Measurements from ENCODE around the gene LPAR1. TPM values are rescaled to one million over a fixed set of nuclear protein-coding genes. Genes with fewer than 3 reads are reported as not detected.

Gene LPAR1
- total and polyA plus RNA-seq, 2 of the 8 experiments (the other 6 are each of a cell fraction or from before 2014, with no cell fraction given) = 3.4 to 5.1 TPM

DNA sequence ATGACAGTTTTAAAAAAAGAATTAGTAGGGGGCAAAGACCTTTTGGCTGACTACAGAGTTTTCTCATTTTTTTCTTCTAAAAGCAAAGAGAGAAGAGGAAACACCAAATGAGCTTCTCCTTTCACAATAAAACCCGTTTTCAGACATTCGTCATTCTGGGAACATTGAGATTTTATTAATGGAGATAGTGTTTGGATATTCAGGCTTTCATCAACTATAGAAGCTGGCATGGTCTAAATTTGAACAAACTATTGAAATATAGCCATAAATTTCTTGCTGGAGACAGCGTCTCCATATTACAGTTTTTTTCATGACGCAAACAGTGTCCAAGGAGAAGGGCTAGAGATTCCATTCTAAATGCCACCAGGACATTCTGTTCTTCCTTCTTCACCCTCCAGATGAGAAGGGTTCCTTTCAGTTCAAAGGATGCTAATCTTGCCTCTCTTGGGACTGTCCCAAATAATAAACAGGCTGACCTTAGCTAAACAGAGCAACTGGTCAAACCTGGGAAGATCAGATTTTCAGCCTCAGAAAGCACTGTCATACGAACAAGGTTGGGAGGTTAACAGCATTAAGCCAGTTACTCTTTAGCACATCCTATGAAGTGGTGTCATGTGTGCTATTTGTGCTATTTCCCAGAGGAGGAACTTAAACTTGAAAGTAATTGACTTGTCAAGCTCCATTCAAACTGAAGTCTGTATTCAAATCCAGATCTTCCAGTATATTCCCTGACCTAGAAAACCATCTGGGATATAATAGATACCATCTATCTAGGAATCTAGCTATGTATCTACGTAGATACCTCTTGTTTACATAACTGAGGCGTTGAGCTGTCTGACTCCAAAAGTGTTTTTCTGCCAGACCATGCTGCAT lies 125.6 kb downstream of the LPAR1 start:
- H4K5ac ChIP-seq (ENCODE audit: insufficient read length, low read depth, low read length) = no peak overlapping the region
- H3K27ac ChIP-seq (ENCODE audit: low read depth, low read length) = no peak overlapping the region
- no peak overlapping the region for H3K56ac ChIP-seq (replicated peaks; ENCODE audit: insufficient read length, low read depth, low read length)
- H3K9me3 ChIP-seq (ENCODE audit: insufficient read depth in 2 of 2, low read depth in 1 of 2, low read length in 1 of 2) = peaks cover 8 to 15% of the 10 kb centered on the region in 2 experiments; a peak in 3 of 4 replicates
- H3K9ac ChIP-seq (replicated peaks in 1 of 4; ENCODE audit: extremely low read depth in 1 of 4, low read depth in 3 of 4, low read length in 3 of 4) = no peak overlapping the region
- H3K14ac ChIP-seq (ENCODE audit: insufficient read length) = no peak overlapping the region
- no peak for DNase-seq (ENCODE audit: low read depth in 1 of 2, low spot score in 2 of 2)
- no peak overlapping the region for H2BK12ac ChIP-seq (ENCODE audit: low read depth, low read length)
- no peaks in the 10 kb centered on the region for H3K27me3 ChIP-seq (replicated peaks in 1 of 4; ENCODE audit: control insufficient read depth in 3 of 4, extremely low read depth in 1 of 4, insufficient read depth in 3 of 4, low read length in 3 of 4)
- H3K36me3 ChIP-seq (ENCODE audit: control insufficient read depth in 2 of 4, insufficient read depth in 4 of 4, low read length in 3 of 4) = peaks cover 0 to 5% (median 0%) of the 10 kb centered on the region in 4 experiments; a peak in 4 of 8 replicates
- no peaks in the 10 kb centered on the region for H3K79me1 ChIP-seq (ENCODE audit: low read depth, low read length)
- no peaks in the 10 kb centered on the region for H3K23me2 ChIP-seq (ENCODE audit: low read depth, low read length)
- H2BK5ac ChIP-seq (ENCODE audit: low read depth, low read length) = no peak overlapping the region
- FAIRE-seq = no peak
- ChIA-PET CTCF (ENCODE audit: partially characterized antibody) (interaction anchor here (1.2 kb wide), 1 partner anchor 15 kb away, joined by 3 read pairs; no protein-coding TSS in a partner anchor), POLR2A (ENCODE audit: partially characterized antibody) (no interaction called here)
- WGBS, 2 experiments (ENCODE audit: extremely low coverage in 1 of 2, insufficient coverage in 1 of 2, insufficient read length in 1 of 2, insufficient replicate concordance in 2 of 2, low coverage in 1 of 2, low lambda C conversion rate in 2 of 2, missing lambda C conversion rate in 1 of 2) = 87% methylated on average over 7 of the region's 7 CpGs; no CpG with 5 or more reads in 1 of the 2 experiments
- no peak overlapping the region for H3K4me2 ChIP-seq (ENCODE audit: insufficient read depth in 1 of 2, low read depth in 2 of 2, low read length in 2 of 2)
- no peak overlapping the region for H3K23ac ChIP-seq (ENCODE audit: insufficient read length)
- no peaks in the 10 kb centered on the region for H3K4me1 ChIP-seq (replicated peaks in 1 of 4; ENCODE audit: control insufficient read depth in 3 of 4, insufficient read depth in 4 of 4, low read length in 3 of 4)
- no peak overlapping the region for H3K4ac ChIP-seq (replicated peaks; ENCODE audit: insufficient read length, low read depth, low read length)
- no peak overlapping the region for H2AK5ac ChIP-seq (ENCODE audit: low read depth, low read length)
- no peak overlapping the region for H2AFZ ChIP-seq (ENCODE audit: low read length)
- H4K91ac ChIP-seq (replicated peaks; ENCODE audit: insufficient read length, low read length) = no peak overlapping the region
- no peaks in the 10 kb centered on the region for H4K20me1 ChIP-seq (replicated peaks in 1 of 2; ENCODE audit: control insufficient read depth in 1 of 2, insufficient read depth in 2 of 2, low read length in 2 of 2)
- no peak overlapping the region for H2BK20ac ChIP-seq (ENCODE audit: low read length)
- no peak overlapping the region for H3K4me3 ChIP-seq (ENCODE audit: extremely low read depth in 1 of 4, insufficient read depth in 2 of 4, low read depth in 3 of 4, low read length in 4 of 4)
- H2BK120ac ChIP-seq (replicated peaks; ENCODE audit: low read depth, low read length) = no peak overlapping the region
- H4K8ac ChIP-seq (ENCODE audit: extremely low read depth, insufficient read depth, low read length) = no peak overlapping the region
- no peaks in the 10 kb centered on the region for H3K79me2 ChIP-seq (ENCODE audit: control insufficient read depth in 1 of 2, insufficient read depth in 2 of 2, low read length in 2 of 2)
- no peak overlapping the region for H2BK15ac ChIP-seq (ENCODE audit: low read length)
- no peak overlapping the region for H3K18ac ChIP-seq (ENCODE audit: extremely low read depth, low read length)
- TF ChIP-seq SUZ12 (IDR thresholded peaks at IDR 0.05; ENCODE audit: low read length) (no peak), RAD21 (IDR thresholded peaks at IDR 0.05 in 1 of 2, conservative IDR thresholded peaks at IDR 0.05 in 1 of 2; ENCODE audit: low read depth in 2 of 2, low read length in 2 of 2) (no peak), NRF1 (IDR thresholded peaks at IDR 0.05; ENCODE audit: low read depth, low read length) (no peak), BACH1 (IDR thresholded peaks at IDR 0.05; ENCODE audit: low read length) (no peak), JUND (IDR thresholded peaks at IDR 0.05; ENCODE audit: low read length) (no peak), PHF8 (conservative IDR thresholded peaks at IDR 0.05; ENCODE audit: low read depth, low read length) (no peak), SIRT6 (IDR thresholded peaks at IDR 0.05; ENCODE audit: low read length) (no peak)
- TF ChIP-seq, protein P1, sequence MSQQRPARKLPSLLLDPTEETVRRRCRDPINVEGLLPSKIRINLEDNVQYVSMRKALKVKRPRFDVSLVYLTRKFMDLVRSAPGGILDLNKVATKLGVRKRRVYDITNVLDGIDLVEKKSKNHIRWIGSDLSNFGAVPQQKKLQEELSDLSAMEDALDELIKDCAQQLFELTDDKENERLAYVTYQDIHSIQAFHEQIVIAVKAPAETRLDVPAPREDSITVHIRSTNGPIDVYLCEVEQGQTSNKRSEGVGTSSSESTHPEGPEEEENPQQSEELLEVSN (IDR thresholded peaks at IDR 0.05) = no peak
- TF ChIP-seq, protein P2, sequence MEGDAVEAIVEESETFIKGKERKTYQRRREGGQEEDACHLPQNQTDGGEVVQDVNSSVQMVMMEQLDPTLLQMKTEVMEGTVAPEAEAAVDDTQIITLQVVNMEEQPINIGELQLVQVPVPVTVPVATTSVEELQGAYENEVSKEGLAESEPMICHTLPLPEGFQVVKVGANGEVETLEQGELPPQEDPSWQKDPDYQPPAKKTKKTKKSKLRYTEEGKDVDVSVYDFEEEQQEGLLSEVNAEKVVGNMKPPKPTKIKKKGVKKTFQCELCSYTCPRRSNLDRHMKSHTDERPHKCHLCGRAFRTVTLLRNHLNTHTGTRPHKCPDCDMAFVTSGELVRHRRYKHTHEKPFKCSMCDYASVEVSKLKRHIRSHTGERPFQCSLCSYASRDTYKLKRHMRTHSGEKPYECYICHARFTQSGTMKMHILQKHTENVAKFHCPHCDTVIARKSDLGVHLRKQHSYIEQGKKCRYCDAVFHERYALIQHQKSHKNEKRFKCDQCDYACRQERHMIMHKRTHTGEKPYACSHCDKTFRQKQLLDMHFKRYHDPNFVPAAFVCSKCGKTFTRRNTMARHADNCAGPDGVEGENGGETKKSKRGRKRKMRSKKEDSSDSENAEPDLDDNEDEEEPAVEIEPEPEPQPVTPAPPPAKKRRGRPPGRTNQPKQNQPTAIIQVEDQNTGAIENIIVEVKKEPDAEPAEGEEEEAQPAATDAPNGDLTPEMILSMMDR (IDR thresholded peaks at IDR 0.05; ENCODE audit: control extremely low read depth in 1 of 3, insufficient read depth in 1 of 3, low read depth in 1 of 3, low read length in 3 of 3) = no peak
